ENCODE results near the gene ZNF662. TPM values are rescaled to one million over a fixed set of nuclear protein-coding genes. Genes with fewer than 3 reads are reported as not detected.

Gene ZNF662
- total RNA-seq, 1 experiment from 2014 or later: 2.7 TPM

- no peak for TF ChIP-seq AR (CRISPR knock-in tag; IDR thresholded peaks at IDR 0.05)
- no peak for TF ChIP-seq CREB1 (CRISPR knock-in tag; IDR thresholded peaks at IDR 0.05)
- no peak for TF ChIP-seq FOXJ3 (CRISPR knock-in tag; IDR thresholded peaks at IDR 0.05; ENCODE audit: borderline replicate concordance)
- TF ChIP-seq ZNF396 (CRISPR knock-in tag; IDR thresholded peaks at IDR 0.05; ENCODE audit: borderline replicate concordance): no peak
- no peak for TF ChIP-seq ZNF671 (CRISPR knock-in tag; IDR thresholded peaks at IDR 0.05)
- TF ChIP-seq FOXK1 (CRISPR knock-in tag; IDR thresholded peaks at IDR 0.05): no peak
- TF ChIP-seq, protein P1, sequence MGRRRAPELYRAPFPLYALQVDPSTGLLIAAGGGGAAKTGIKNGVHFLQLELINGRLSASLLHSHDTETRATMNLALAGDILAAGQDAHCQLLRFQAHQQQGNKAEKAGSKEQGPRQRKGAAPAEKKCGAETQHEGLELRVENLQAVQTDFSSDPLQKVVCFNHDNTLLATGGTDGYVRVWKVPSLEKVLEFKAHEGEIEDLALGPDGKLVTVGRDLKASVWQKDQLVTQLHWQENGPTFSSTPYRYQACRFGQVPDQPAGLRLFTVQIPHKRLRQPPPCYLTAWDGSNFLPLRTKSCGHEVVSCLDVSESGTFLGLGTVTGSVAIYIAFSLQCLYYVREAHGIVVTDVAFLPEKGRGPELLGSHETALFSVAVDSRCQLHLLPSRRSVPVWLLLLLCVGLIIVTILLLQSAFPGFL (CRISPR knock-in tag; IDR thresholded peaks at IDR 0.05; ENCODE audit: borderline replicate concordance): no peak
- TF ChIP-seq, protein P2, sequence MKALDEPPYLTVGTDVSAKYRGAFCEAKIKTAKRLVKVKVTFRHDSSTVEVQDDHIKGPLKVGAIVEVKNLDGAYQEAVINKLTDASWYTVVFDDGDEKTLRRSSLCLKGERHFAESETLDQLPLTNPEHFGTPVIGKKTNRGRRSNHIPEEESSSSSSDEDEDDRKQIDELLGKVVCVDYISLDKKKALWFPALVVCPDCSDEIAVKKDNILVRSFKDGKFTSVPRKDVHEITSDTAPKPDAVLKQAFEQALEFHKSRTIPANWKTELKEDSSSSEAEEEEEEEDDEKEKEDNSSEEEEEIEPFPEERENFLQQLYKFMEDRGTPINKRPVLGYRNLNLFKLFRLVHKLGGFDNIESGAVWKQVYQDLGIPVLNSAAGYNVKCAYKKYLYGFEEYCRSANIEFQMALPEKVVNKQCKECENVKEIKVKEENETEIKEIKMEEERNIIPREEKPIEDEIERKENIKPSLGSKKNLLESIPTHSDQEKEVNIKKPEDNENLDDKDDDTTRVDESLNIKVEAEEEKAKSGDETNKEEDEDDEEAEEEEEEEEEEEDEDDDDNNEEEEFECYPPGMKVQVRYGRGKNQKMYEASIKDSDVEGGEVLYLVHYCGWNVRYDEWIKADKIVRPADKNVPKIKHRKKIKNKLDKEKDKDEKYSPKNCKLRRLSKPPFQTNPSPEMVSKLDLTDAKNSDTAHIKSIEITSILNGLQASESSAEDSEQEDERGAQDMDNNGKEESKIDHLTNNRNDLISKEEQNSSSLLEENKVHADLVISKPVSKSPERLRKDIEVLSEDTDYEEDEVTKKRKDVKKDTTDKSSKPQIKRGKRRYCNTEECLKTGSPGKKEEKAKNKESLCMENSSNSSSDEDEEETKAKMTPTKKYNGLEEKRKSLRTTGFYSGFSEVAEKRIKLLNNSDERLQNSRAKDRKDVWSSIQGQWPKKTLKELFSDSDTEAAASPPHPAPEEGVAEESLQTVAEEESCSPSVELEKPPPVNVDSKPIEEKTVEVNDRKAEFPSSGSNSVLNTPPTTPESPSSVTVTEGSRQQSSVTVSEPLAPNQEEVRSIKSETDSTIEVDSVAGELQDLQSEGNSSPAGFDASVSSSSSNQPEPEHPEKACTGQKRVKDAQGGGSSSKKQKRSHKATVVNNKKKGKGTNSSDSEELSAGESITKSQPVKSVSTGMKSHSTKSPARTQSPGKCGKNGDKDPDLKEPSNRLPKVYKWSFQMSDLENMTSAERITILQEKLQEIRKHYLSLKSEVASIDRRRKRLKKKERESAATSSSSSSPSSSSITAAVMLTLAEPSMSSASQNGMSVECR (CRISPR knock-in tag; IDR thresholded peaks at IDR 0.05; ENCODE audit: borderline replicate concordance): no peak
- TF ChIP-seq RELA (CRISPR knock-in tag; IDR thresholded peaks at IDR 0.05; ENCODE audit: borderline replicate concordance): no peak
Measured at GRCh38 chr3:42935472-42935871, 29.5 kb downstream of the ZNF662 start (continued).

- Mint-ChIP-seq H3K27ac (no peak overlapping the region), H3K27me3 (ENCODE audit: low read depth) (no peaks in the 10 kb centered on the region), H3K36me3 (no peaks in the 10 kb centered on the region), H3K9me3 (no peaks in the 10 kb centered on the region), H3K4me1 (no peaks in the 10 kb centered on the region; the same call in 1 of the 2 replicates), H3K4me3 (no peak overlapping the region)
- DNase-seq (ENCODE audit: low spot score) (no peak), ATAC-seq (peak; percentile 20; the same call in 1 of the 2 replicates)
- CTCF ChIA-PET: no interaction called here
- POLR2A ChIA-PET: no interaction called here
- TF ChIP-seq SMAD4 (CRISPR knock-in tag; IDR thresholded peaks at IDR 0.05) (no peak), ZNF317 (CRISPR knock-in tag; IDR thresholded peaks at IDR 0.05; ENCODE audit: borderline replicate concordance, low read depth) (no peak), ATF1 (CRISPR knock-in tag; IDR thresholded peaks at IDR 0.05) (no peak), MXD4 (CRISPR knock-in tag; IDR thresholded peaks at IDR 0.05; ENCODE audit: borderline replicate concordance) (no peak), ZMAT4 (CRISPR knock-in tag; IDR thresholded peaks at IDR 0.05) (no peak), TEAD1 (CRISPR knock-in tag; IDR thresholded peaks at IDR 0.05) (no peak)
- TF ChIP-seq, protein P3, sequence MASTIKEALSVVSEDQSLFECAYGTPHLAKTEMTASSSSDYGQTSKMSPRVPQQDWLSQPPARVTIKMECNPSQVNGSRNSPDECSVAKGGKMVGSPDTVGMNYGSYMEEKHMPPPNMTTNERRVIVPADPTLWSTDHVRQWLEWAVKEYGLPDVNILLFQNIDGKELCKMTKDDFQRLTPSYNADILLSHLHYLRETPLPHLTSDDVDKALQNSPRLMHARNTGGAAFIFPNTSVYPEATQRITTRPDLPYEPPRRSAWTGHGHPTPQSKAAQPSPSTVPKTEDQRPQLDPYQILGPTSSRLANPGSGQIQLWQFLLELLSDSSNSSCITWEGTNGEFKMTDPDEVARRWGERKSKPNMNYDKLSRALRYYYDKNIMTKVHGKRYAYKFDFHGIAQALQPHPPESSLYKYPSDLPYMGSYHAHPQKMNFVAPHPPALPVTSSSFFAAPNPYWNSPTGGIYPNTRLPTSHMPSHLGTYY (CRISPR knock-in tag; IDR thresholded peaks at IDR 0.05): no peak
- TF ChIP-seq, protein P4, sequence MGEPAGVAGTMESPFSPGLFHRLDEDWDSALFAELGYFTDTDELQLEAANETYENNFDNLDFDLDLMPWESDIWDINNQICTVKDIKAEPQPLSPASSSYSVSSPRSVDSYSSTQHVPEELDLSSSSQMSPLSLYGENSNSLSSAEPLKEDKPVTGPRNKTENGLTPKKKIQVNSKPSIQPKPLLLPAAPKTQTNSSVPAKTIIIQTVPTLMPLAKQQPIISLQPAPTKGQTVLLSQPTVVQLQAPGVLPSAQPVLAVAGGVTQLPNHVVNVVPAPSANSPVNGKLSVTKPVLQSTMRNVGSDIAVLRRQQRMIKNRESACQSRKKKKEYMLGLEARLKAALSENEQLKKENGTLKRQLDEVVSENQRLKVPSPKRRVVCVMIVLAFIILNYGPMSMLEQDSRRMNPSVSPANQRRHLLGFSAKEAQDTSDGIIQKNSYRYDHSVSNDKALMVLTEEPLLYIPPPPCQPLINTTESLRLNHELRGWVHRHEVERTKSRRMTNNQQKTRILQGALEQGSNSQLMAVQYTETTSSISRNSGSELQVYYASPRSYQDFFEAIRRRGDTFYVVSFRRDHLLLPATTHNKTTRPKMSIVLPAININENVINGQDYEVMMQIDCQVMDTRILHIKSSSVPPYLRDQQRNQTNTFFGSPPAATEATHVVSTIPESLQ (CRISPR knock-in tag; IDR thresholded peaks at IDR 0.05): no peak
- TF ChIP-seq, protein P5, sequence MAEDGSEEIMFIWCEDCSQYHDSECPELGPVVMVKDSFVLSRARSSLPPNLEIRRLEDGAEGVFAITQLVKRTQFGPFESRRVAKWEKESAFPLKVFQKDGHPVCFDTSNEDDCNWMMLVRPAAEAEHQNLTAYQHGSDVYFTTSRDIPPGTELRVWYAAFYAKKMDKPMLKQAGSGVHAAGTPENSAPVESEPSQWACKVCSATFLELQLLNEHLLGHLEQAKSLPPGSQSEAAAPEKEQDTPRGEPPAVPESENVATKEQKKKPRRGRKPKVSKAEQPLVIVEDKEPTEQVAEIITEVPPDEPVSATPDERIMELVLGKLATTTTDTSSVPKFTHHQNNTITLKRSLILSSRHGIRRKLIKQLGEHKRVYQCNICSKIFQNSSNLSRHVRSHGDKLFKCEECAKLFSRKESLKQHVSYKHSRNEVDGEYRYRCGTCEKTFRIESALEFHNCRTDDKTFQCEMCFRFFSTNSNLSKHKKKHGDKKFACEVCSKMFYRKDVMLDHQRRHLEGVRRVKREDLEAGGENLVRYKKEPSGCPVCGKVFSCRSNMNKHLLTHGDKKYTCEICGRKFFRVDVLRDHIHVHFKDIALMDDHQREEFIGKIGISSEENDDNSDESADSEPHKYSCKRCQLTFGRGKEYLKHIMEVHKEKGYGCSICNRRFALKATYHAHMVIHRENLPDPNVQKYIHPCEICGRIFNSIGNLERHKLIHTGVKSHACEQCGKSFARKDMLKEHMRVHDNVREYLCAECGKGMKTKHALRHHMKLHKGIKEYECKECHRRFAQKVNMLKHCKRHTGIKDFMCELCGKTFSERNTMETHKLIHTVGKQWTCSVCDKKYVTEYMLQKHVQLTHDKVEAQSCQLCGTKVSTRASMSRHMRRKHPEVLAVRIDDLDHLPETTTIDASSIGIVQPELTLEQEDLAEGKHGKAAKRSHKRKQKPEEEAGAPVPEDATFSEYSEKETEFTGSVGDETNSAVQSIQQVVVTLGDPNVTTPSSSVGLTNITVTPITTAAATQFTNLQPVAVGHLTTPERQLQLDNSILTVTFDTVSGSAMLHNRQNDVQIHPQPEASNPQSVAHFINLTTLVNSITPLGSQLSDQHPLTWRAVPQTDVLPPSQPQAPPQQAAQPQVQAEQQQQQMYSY (CRISPR knock-in tag; IDR thresholded peaks at IDR 0.05): no peak
Measured at GRCh38 chr3:42936157-42936981, 30.4 kb downstream of the ZNF662 start.
